Mammary epithelial cell (primary cell): ENCODE measurements around the gene PRPF19.

Source experiments
- EZH2 ChIP-seq: IDR thresholded peaks from 2 replicates; pipeline ENCODE4 v1.6.1; 2012; ENCODE audit warnings: low read length, inconsistent platforms, borderline replicate concordance
- TF ChIP-seq, protein P1 (sequence below), 2 donors: IDR thresholded peaks in 1 of 2; conservative IDR thresholded peaks in 1 of 2; 2 replicates each; pipeline ENCODE4 v1.5.1; 2011 to 2012; ENCODE audit warnings: inconsistent platforms in 2 of 2, low read length in 2 of 2, mild to moderate bottlenecking in 2 of 2, control low read depth in 1 of 2, low read depth in 1 of 2; ENCODE audit not compliant: insufficient read depth in 1 of 2; ENCODE audit errors: extremely low read depth in 1 of 2

GRCh38 chr11:60919956-60920355 lies 13.6 kb upstream of the PRPF19 start:
- TF ChIP-seq, protein P1, sequence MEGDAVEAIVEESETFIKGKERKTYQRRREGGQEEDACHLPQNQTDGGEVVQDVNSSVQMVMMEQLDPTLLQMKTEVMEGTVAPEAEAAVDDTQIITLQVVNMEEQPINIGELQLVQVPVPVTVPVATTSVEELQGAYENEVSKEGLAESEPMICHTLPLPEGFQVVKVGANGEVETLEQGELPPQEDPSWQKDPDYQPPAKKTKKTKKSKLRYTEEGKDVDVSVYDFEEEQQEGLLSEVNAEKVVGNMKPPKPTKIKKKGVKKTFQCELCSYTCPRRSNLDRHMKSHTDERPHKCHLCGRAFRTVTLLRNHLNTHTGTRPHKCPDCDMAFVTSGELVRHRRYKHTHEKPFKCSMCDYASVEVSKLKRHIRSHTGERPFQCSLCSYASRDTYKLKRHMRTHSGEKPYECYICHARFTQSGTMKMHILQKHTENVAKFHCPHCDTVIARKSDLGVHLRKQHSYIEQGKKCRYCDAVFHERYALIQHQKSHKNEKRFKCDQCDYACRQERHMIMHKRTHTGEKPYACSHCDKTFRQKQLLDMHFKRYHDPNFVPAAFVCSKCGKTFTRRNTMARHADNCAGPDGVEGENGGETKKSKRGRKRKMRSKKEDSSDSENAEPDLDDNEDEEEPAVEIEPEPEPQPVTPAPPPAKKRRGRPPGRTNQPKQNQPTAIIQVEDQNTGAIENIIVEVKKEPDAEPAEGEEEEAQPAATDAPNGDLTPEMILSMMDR (conservative IDR thresholded peaks at IDR 0.05 in 1 of 2, IDR thresholded peaks at IDR 0.05 in 1 of 2; ENCODE audit: extremely low read depth in 1 of 2, insufficient read depth in 1 of 2, low read depth in 1 of 2, low read length in 2 of 2), result no peak
- TF ChIP-seq EZH2, result no peak
